GM23338 (cell line): ENCODE data around the gene SMCO2. TPM values are rescaled to one million over a fixed set of nuclear protein-coding genes. Genes with fewer than 3 reads are reported as not detected.

Source experiments
- ATAC-seq: fragments of 200-7000 bp; cut with Tn5 transposase; 3 replicates; pipeline ENCODE4 v1.9.1; 2020
- DNase-seq: peaks from one replicate; pipeline ENCODE4 v3.0.0-alpha.2; 2015; ENCODE audit warnings: low spot score
- H2AFZ ChIP-seq: fragments of 200-600 bp; sonication (generic); 2 replicates; pipeline ENCODE4 v1.8.0; 2016; ENCODE audit warnings: antibody characterized with exemption, mild to moderate bottlenecking, moderate library complexity
- H3F3A ChIP-seq: fragments of 200-600 bp; sonication (generic); replicated peaks from 2 replicates; pipeline ENCODE4 v1.8.0; 2017; ENCODE audit warnings: antibody characterized with exemption, mixed run types, low read depth
- H3K27ac ChIP-seq: fragments of 200-600 bp; sonication (generic); 2 replicates; pipeline ENCODE4 v1.6.1; 2016; ENCODE audit warnings: low read depth
- H3K27me3 ChIP-seq: fragments of 200-600 bp; sonication (generic); 2 replicates; pipeline ENCODE4 v1.8.0; 2016; ENCODE audit warnings: mild to moderate bottlenecking, mixed run types, moderate library complexity; ENCODE audit not compliant: insufficient read depth
- H3K36me3 ChIP-seq: fragments of 200-600 bp; sonication (generic); 2 replicates; pipeline ENCODE4 v1.8.0; 2016; ENCODE audit warnings: mild to moderate bottlenecking; ENCODE audit not compliant: insufficient read depth
- H3K4me1 ChIP-seq: fragments of 200-600 bp; sonication (generic); 2 replicates; pipeline ENCODE4 v1.8.0; 2016; ENCODE audit warnings: mild to moderate bottlenecking, moderate library complexity; ENCODE audit not compliant: insufficient read depth
- H3K4me2 ChIP-seq: fragments of 200-600 bp; sonication (generic); 2 replicates; pipeline ENCODE4 v1.7.1; 2017; ENCODE audit warnings: mixed run types
- H3K4me3 ChIP-seq: fragments of 200-600 bp; sonication (generic); 2 replicates; pipeline ENCODE4 v1.6.1; 2016; ENCODE audit warnings: mixed run types
- H3K79me2 ChIP-seq: fragments of 200-600 bp; sonication (generic); replicated peaks from 2 replicates; pipeline ENCODE4 v1.8.0; 2017; ENCODE audit warnings: mild to moderate bottlenecking; ENCODE audit not compliant: insufficient read depth
- H3K9me2 ChIP-seq: fragments of 200-600 bp; sonication (generic); 2 replicates; pipeline ENCODE4 v1.8.0; 2017; ENCODE audit not compliant: insufficient read depth
- H4K20me1 ChIP-seq: fragments of 200-600 bp; sonication (generic); replicated peaks from 2 replicates; pipeline ENCODE4 v1.8.0; 2017; ENCODE audit warnings: mild to moderate bottlenecking; ENCODE audit not compliant: insufficient read depth
- H3K27ac Mint-ChIP-seq: 2 replicates; pipeline ENCODE4 v1.8.0; 2020; ENCODE audit warnings: inconsistent platforms, mild to moderate bottlenecking, moderate library complexity, mixed read lengths
- H3K27me3 Mint-ChIP-seq: 3 replicates; pipeline ENCODE4 v1.8.0; 2022; ENCODE audit warnings: low read depth, mild to moderate bottlenecking, moderate library complexity, mixed read lengths, inconsistent platforms; ENCODE audit not compliant: insufficient read depth, poor library complexity
- H3K36me3 Mint-ChIP-seq: 3 replicates; pipeline ENCODE4 v1.8.0; 2021; ENCODE audit warnings: low read depth, mild to moderate bottlenecking, inconsistent platforms, moderate library complexity, mixed read lengths
- H3K4me1 Mint-ChIP-seq: 3 replicates; pipeline ENCODE4 v1.8.0; 2020; ENCODE audit warnings: mild to moderate bottlenecking, inconsistent platforms, mixed read lengths
- H3K4me3 Mint-ChIP-seq: 3 replicates; pipeline ENCODE4 v1.8.0; 2021; ENCODE audit warnings: moderate library complexity, mild to moderate bottlenecking, inconsistent platforms, mixed read lengths
- H3K9me3 Mint-ChIP-seq: 3 replicates; pipeline ENCODE4 v1.8.0; 2020; ENCODE audit warnings: moderate library complexity, mild to moderate bottlenecking, inconsistent platforms, mixed read lengths
- CREB1 ChIP-seq: fragments of 250-450 bp; sonication (Bioruptor Pico); IDR thresholded peaks from 2 replicates; pipeline ENCODE4 v1.5.0; 2020; ENCODE audit warnings: low read depth, mild to moderate bottlenecking, moderate library complexity
- CTCF ChIP-seq, 2 experiments: fragments of 200-600 bp in 1 of 2; sonication (generic) in 1 of 2; conservative IDR thresholded peaks; 2 replicates each; pipeline versions ENCODE4 v1.5.1 to v1.6.1; 2016 to 2017; ENCODE audit warnings: antibody characterized with exemption in 2 of 2, low read depth in 2 of 2, mild to moderate bottlenecking in 2 of 2, moderate library complexity in 1 of 2
- ETS1 ChIP-seq: IDR thresholded peaks from 2 replicates; pipeline ENCODE4 v1.6.1; 2016; ENCODE audit warnings: antibody characterized with exemption
- EZH2 ChIP-seq: fragments of 200-600 bp; sonication (generic); IDR thresholded peaks from one replicate; pipeline ENCODE4 v1.8.0; 2017; ENCODE audit warnings: antibody characterized with exemption, mild to moderate bottlenecking, low read depth; ENCODE audit not compliant: unreplicated experiment
- EZH2phosphoT487 ChIP-seq: fragments of 200-600 bp; sonication (generic); IDR thresholded peaks from one replicate; pipeline ENCODE4 v1.8.1; 2018; ENCODE audit warnings: antibody characterized with exemption; ENCODE audit not compliant: unreplicated experiment
- JUNB ChIP-seq: IDR thresholded peaks from one replicate; pipeline ENCODE4 v1.6.1; 2016; ENCODE audit warnings: antibody characterized with exemption; ENCODE audit not compliant: unreplicated experiment
- NANOG ChIP-seq: IDR thresholded peaks from 2 replicates; pipeline ENCODE4 v1.6.1; 2016; ENCODE audit warnings: antibody characterized with exemption, borderline replicate concordance
- POLR2AphosphoS5 ChIP-seq: IDR thresholded peaks from 2 replicates; pipeline ENCODE4 v1.6.1; 2016; ENCODE audit warnings: antibody characterized with exemption, low read depth
- REST ChIP-seq: IDR thresholded peaks from one replicate; pipeline ENCODE4 v1.6.1; 2018; ENCODE audit warnings: antibody characterized with exemption; ENCODE audit not compliant: unreplicated experiment
- STAT1 ChIP-seq: IDR thresholded peaks from one replicate; pipeline ENCODE4 v1.6.1; 2016; ENCODE audit warnings: antibody characterized with exemption; ENCODE audit not compliant: unreplicated experiment
- ZNF114 ChIP-seq: fragments of 250-450 bp; sonication (Bioruptor Pico); IDR thresholded peaks from 2 replicates; pipeline ENCODE4 v1.5.0; 2020; ENCODE audit warnings: mild to moderate bottlenecking, moderate library complexity
- ZNF331 ChIP-seq: fragments of 250-450 bp; sonication (Bioruptor Pico); IDR thresholded peaks from 2 replicates; pipeline ENCODE4 v1.5.0; 2020; ENCODE audit warnings: low read depth, mild to moderate bottlenecking, moderate library complexity
- ZNF462 ChIP-seq: fragments of 250-450 bp; sonication (Bioruptor Pico); IDR thresholded peaks from 2 replicates; pipeline ENCODE4 v1.5.0; 2020; ENCODE audit warnings: mild to moderate bottlenecking, moderate library complexity
- polyA plus RNA-seq: library from polyadenylated mRNA; unstranded; fragments of >200 nt; fragmentation: Nextera tagmentation; extraction: Ambion mirVana; gene quantifications from 2 replicates; pipeline ENCODE4 v1.2.1, GENCODE V29; 2016
- total RNA-seq: library from RNA; depleted of rRNA; stranded (reverse); fragments of >200 nt; shearing (Covaris generic); gene quantifications from 2 replicates; pipeline ENCODE4 v1.2.3, GENCODE V29; 2014

The SMCO2 gene
- total and polyA plus RNA-seq, 2 experiments from 2014 or later = 0.86 TPM; not detected in 1

- Histone ChIP-seq H4K20me1 (no peaks in the 10 kb centered on the region), H3K4me1 (no peaks in the 10 kb centered on the region), H3K9me2 (no peaks in the 10 kb centered on the region), H2AFZ (no peak overlapping the region), H3K27me3 (no peaks in the 10 kb centered on the region), H3K27ac (no peak overlapping the region), H3K36me3 (no peaks in the 10 kb centered on the region), H3K4me2 (no peak overlapping the region), H3F3A (no peaks in the 10 kb centered on the region), H3K4me3 (no peak overlapping the region), H3K79me2 (no peaks in the 10 kb centered on the region)
- ATAC-seq (no peak), DNase-seq (no peak)
- no peak overlapping the region for H3K4me3 Mint-ChIP-seq
- no peak overlapping the region for H3K27ac Mint-ChIP-seq
- H3K9me3 Mint-ChIP-seq = no peaks in the 10 kb centered on the region
- H3K4me1 Mint-ChIP-seq = no peaks in the 10 kb centered on the region
- no peaks in the 10 kb centered on the region for H3K36me3 Mint-ChIP-seq
- no peak for TF ChIP-seq POLR2AphosphoS5
- TF ChIP-seq EZH2phosphoT487 = no peak
- no peak for TF ChIP-seq EZH2
- TF ChIP-seq CREB1 = no peak
- TF ChIP-seq REST = no peak
- no peak for TF ChIP-seq ZNF462
- no peak for TF ChIP-seq STAT1
- TF ChIP-seq NANOG = no peak
- no peak for TF ChIP-seq JUNB
- TF ChIP-seq CTCF (conservative IDR thresholded peaks at IDR 0.05; ENCODE audit: low read depth in 2 of 2) = no peak
- no peak for TF ChIP-seq ZNF114 (CRISPR knock-in tag)
- no peak for TF ChIP-seq ETS1
- TF ChIP-seq ZNF331 (CRISPR knock-in tag) = no peak
- H3K27me3 Mint-ChIP-seq = no peaks in the 10 kb centered on the region
Observed at GRCh38 chr12:27498761-27499160, 52.2 kb downstream of the SMCO2 start.
